K562 (cell line): ENCODE data around the gene ULK3. TPM values are rescaled to one million over a fixed set of nuclear protein-coding genes. Genes with fewer than 3 reads are reported as not detected.

Experiments used
- ATAC-seq: fragments of 200-7000 bp; cut with Tn5 transposase; 3 replicates; pipeline ENCODE4 v1.9.1; 2020; ENCODE audit warnings: moderate library complexity
- BruUV-seq: library from RNA; stranded (reverse); fragments of 400-500 nt; replicated peaks from 2 replicates; lab custom pipeline; 2021; lab: Mats Ljungman, UMichigan
- CTCF ChIA-PET: fragments of 300-600 bp; formaldehyde crosslinking; extraction: SDS; loops from one replicate; lab custom pipeline; 2021; ENCODE audit warnings: low intra/inter-chr PET ratio; lab: Yijun Ruan, JAX
- POLR2A ChIA-PET: fragments of 300-600, 350-650 bp; sonication (Branson Sonifier 250); formaldehyde crosslinking; extraction: SDS; loops from one replicate; lab custom pipeline; 2021; ENCODE audit warnings: antibody characterized with exemption, inconsistent platforms; lab: Yijun Ruan, JAX
- DNase-seq, 4 experiments: peaks; one replicate each; pipeline versions ENCODE4 v3.0.0 to v3.0.0-alpha.2; 2011 to 2018; ENCODE audit warnings: low spot score in 3 of 4, mixed read lengths in 3 of 4; ENCODE audit errors: extremely low read depth in 1 of 4
- FAIRE-seq: peaks from 2 replicates; lab custom pipeline; 2011; peaks lifted over from hg19 to GRCh38; lab: Jason Lieb, UNC
- H2AFZ ChIP-seq: 2 replicates; pipeline ENCODE4 v1.6.0; 2011; ENCODE audit warnings: low read depth, low read length, control low read depth, inconsistent platforms
- H3K27ac ChIP-seq: fragments of 200-600 bp; 3 replicates; pipeline ENCODE4 v1.8.0; 2011; ENCODE audit warnings: low read depth, mild to moderate bottlenecking, control low read depth, inconsistent platforms, low read length, moderate library complexity, mixed read lengths; ENCODE audit errors: extremely low read depth
- H3K27me3 ChIP-seq, 2 experiments: fragments of 300-600 bp in 1 of 2; 2 replicates in 1 of 2; 3 replicates in 1 of 2; pipeline versions ENCODE4 v1.6.0 to v1.8.0; 2011; ENCODE audit warnings: inconsistent platforms in 2 of 2, low read length in 2 of 2, mild to moderate bottlenecking in 1 of 2, mixed read lengths in 1 of 2, moderate library complexity in 1 of 2; ENCODE audit not compliant: control insufficient read depth in 2 of 2, insufficient read depth in 2 of 2
- H3K36me3 ChIP-seq: fragments of 300-600 bp; 3 replicates; pipeline ENCODE4 v1.8.0; 2011; ENCODE audit warnings: mild to moderate bottlenecking, low read length, inconsistent platforms; ENCODE audit not compliant: control insufficient read depth, insufficient read depth
- H3K4me1 ChIP-seq, 2 experiments: fragments of 200-600 bp in 1 of 2; replicated peaks in 1 of 2; 2 replicates in 1 of 2; 3 replicates in 1 of 2; pipeline versions ENCODE4 v1.5.1 to v1.8.0; 2011; ENCODE audit warnings: inconsistent platforms in 2 of 2, low read length in 2 of 2, mild to moderate bottlenecking in 1 of 2, mixed read lengths in 1 of 2, moderate library complexity in 1 of 2; ENCODE audit not compliant: control insufficient read depth in 2 of 2, insufficient read depth in 2 of 2
- H3K4me2 ChIP-seq: 2 replicates; pipeline ENCODE4 v1.6.1; 2011; ENCODE audit warnings: low read length, control low read depth, inconsistent platforms, mixed read lengths; ENCODE audit not compliant: insufficient read depth
- H3K4me3 ChIP-seq: fragments of 200-600 bp; sonication (generic), shearing (Covaris generic); 2 replicates; pipeline ENCODE4 v1.5.1; 2016; ENCODE audit warnings: control low read depth, inconsistent platforms
- H3K79me2 ChIP-seq: fragments of 200-600 bp; 3 replicates; pipeline ENCODE4 v1.8.0; 2011; ENCODE audit warnings: low read length, inconsistent platforms; ENCODE audit not compliant: control insufficient read depth, insufficient read depth
- H3K9ac ChIP-seq, 2 experiments: 2 replicates each; pipeline versions ENCODE4 v1.6.0 to v1.6.1; 2011; ENCODE audit warnings: low read depth in 2 of 2, low read length in 2 of 2, control low read depth in 1 of 2, inconsistent platforms in 1 of 2, mild to moderate bottlenecking in 1 of 2, mixed read lengths in 1 of 2; ENCODE audit not compliant: insufficient read depth in 1 of 2
- H3K9me1 ChIP-seq: one replicate; pipeline ENCODE4 v1.6.0; 2011; ENCODE audit warnings: inconsistent platforms, mild to moderate bottlenecking, low read length, moderate library complexity; ENCODE audit not compliant: control insufficient read depth, insufficient read depth
- H3K9me3 ChIP-seq: replicated peaks from 2 replicates; pipeline ENCODE4 v1.5.1; 2011; ENCODE audit warnings: low read depth, low read length, inconsistent platforms; ENCODE audit not compliant: control insufficient read depth, insufficient read depth
- H4K20me1 ChIP-seq: replicated peaks from 2 replicates; pipeline ENCODE4 v1.6.1; 2011; ENCODE audit warnings: low read length, inconsistent platforms, mixed read lengths; ENCODE audit not compliant: control insufficient read depth, insufficient read depth
- FUS ChIP-seq: fragments of 200-400 bp; formaldehyde crosslinking; optimal IDR thresholded peaks from 2 replicates; pipeline ENCODE3; 2017; ENCODE audit warnings: low read depth, low read length
- NFYB ChIP-seq: IDR thresholded peaks from 2 replicates; pipeline ENCODE4 v1.6.1; 2011; ENCODE audit warnings: mild to moderate bottlenecking, moderate library complexity; ENCODE audit not compliant: insufficient read length; ENCODE audit errors: extremely low read depth
- PTRF ChIP-seq: fragments of 450-650 bp; IDR thresholded peaks from 2 replicates; pipeline ENCODE4 v1.6.1; 2016; ENCODE audit warnings: mild to moderate bottlenecking, missing genetic modification characterization, missing compliant biosample characterization
- TFE3 ChIP-seq: fragments of 450-650 bp; formaldehyde crosslinking; IDR thresholded peaks from 2 replicates; pipeline ENCODE4 v1.4.0; 2020; ENCODE audit warnings: mild to moderate bottlenecking, mixed read lengths
- ZNF518B ChIP-seq: fragments of 250-450 bp; sonication (Bioruptor Pico); IDR thresholded peaks from 2 replicates; pipeline ENCODE4 v1.5.0; 2021; ENCODE audit warnings: mild to moderate bottlenecking, moderate library complexity
- WGBS: fragments of 100-300 bp; shearing (Covaris generic); methylation state at CpG from one replicate; pipeline ENCODE4 v1.1.6; 2016; ENCODE audit warnings: low coverage, mixed read lengths; ENCODE audit not compliant: insufficient coverage; ENCODE audit errors: missing lambda C conversion rate; 5-methylcytosine and 5-hydroxymethylcytosine counted together
- in situ Hi-C: fragments of 300-500 bp; cut with MboI; formaldehyde crosslinking; loops from 4 replicates; pipeline ENCODE4 v1.15.0; 2018; ENCODE audit warnings: inconsistent platforms, mixed read lengths
- intact Hi-C: fragments of 100-400 bp; cut with micrococcal nuclease; formaldehyde crosslinking; loops from 2 replicates; pipeline ENCODE4 v1.14.2; 2022
- polyA plus RNA-seq, 8 experiments: library from polyadenylated mRNA; depleted of rRNA in 4 of 8; stranded (reverse) in 5 of 8; unstranded in 3 of 8; fragments of >200 nt; fragmentation: Nextera tagmentation in 2 of 8; fragmentation: Illumina TruSeq in 1 of 8; extraction: Ambion mirVana in 2 of 8; extraction: Trizol in 1 of 8; gene quantifications; 2 replicates each; pipeline versions ENCODE4 v1.2.1 to v1.2.3, GENCODE V29; 2011 to 2014; ENCODE audit warnings: inconsistent platforms in 1 of 8, missing spikeins in 1 of 8
- total RNA-seq, 7 experiments: library from RNA; depleted of rRNA in 6 of 7; stranded (reverse); fragments of >200 nt in 6 of 7; fragmentation: Illumina TruSeq in 2 of 7; extraction: Trizol in 2 of 7; gene quantifications; 2 replicates each; pipeline versions ENCODE4 v1.2.1 to v1.2.3, GENCODE V29; 2011 to 2021; ENCODE audit warnings: low replicate concordance in 1 of 7
- TF ChIP-seq, protein P1 (sequence below): fragments of 450-650 bp; IDR thresholded peaks from 2 replicates; pipeline ENCODE4 v1.7.1; 2018; ENCODE audit warnings: mild to moderate bottlenecking, low read depth; ENCODE audit not compliant: partially characterized antibody

Gene ULK3
- total and polyA plus RNA-seq, 9 of the 15 experiments (the other 6 are each of a cell fraction or from before 2014, with no cell fraction given) = 0.68 to 68.0 (median 34.9) TPM

- H3K4me2 ChIP-seq = no peak overlapping the region
- no TSS peak for BruUV-seq
- no peak overlapping the region for H3K4me3 ChIP-seq
- DNase-seq (no peak), FAIRE-seq (no peak), ATAC-seq (no peak)
- H3K27me3 ChIP-seq = peaks cover 18 to 45% of the 10 kb centered on the region in 2 experiments; a peak in 4 of 5 replicates
- H3K4me1 ChIP-seq = peaks cover 0 to 17% of the 10 kb centered on the region in 2 experiments; a peak in 2 of 5 replicates
- 5% methylated on average over 5 of the region's 6 CpGs for WGBS
- H3K27ac ChIP-seq = no peak overlapping the region
- ChIA-PET POLR2A (interaction anchor here (0.9 kb wide), 1 partner anchor 14 kb away, joined by 4 read pairs; no protein-coding TSS in a partner anchor), CTCF (no interaction called here)
- H3K9me1 ChIP-seq = no peaks in the 10 kb centered on the region
- no peak for TF ChIP-seq PTRF (tag)
- peak; percentile 47 for TF ChIP-seq TFE3 (CRISPR knock-in tag)
- no peak for TF ChIP-seq NFYB
- TF ChIP-seq, protein P1, sequence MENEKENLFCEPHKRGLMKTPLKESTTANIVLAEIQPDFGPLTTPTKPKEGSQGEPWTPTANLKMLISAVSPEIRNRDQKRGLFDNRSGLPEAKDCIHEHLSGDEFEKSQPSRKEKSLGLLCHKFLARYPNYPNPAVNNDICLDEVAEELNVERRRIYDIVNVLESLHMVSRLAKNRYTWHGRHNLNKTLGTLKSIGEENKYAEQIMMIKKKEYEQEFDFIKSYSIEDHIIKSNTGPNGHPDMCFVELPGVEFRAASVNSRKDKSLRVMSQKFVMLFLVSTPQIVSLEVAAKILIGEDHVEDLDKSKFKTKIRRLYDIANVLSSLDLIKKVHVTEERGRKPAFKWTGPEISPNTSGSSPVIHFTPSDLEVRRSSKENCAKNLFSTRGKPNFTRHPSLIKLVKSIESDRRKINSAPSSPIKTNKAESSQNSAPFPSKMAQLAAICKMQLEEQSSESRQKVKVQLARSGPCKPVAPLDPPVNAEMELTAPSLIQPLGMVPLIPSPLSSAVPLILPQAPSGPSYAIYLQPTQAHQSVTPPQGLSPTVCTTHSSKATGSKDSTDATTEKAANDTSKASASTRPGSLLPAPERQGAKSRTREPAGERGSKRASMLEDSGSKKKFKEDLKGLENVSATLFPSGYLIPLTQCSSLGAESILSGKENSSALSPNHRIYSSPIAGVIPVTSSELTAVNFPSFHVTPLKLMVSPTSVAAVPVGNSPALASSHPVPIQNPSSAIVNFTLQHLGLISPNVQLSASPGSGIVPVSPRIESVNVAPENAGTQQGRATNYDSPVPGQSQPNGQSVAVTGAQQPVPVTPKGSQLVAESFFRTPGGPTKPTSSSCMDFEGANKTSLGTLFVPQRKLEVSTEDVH = no peak
- no peak for TF ChIP-seq ZNF518B
- TF ChIP-seq FUS = no peak
- intact Hi-C loops = no loop called here
- H3K79me2 ChIP-seq = no peaks in the 10 kb centered on the region
- no peak overlapping the region for H2AFZ ChIP-seq
- peaks cover 13% of the 10 kb centered on the region; the same call in 1 of the 2 replicates for H4K20me1 ChIP-seq
- H3K9me3 ChIP-seq = no peaks in the 10 kb centered on the region
- in situ Hi-C loops = no loop called here
- no peak overlapping the region for H3K9ac ChIP-seq
- H3K36me3 ChIP-seq = no peaks in the 10 kb centered on the region
Observed at GRCh38 chr15:74829991-74830390, 13.0 kb downstream of the ULK3 start.
